ENCODE results near the gene ISLR. TPM values are rescaled to one million over a fixed set of nuclear protein-coding genes. Genes with fewer than 3 reads are reported as not detected.

ISLR gene
- total RNA-seq, 1 donor from 2014 or later: not detected

DNA sequence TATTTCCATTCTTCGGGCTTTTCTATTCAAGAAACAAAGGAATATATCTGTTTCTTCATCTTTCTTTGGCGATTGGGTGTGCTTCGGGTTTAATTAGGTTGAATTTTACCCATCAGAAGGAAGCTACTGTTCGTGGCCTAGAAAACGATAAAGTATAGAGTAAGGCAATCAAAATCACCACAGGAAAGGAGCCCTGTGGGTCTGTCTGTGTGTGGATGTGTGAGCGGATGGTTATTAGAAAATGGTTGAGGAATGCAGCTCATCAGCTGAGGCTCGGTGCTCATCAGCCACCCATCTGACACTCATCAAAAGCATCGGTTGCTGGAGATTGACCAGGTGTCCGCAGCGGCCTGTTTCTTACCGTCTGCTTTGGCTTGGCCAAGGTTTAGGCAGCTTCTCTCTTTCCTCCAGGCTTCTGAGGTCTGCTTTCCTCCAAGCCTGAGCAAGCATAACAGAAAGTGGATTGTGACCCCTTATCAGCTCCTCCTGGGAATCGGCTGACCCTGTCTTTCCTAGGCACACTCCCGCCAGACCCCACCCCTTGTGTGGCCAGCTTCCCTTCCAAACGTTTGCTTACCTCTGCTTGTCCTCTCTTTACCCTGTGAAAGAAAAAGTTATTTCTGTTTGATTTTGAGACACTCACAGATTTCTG lies 17.6 kb upstream of the ISLR start:
- no peak for DNase-seq
- Mint-ChIP-seq H3K4me1 (peaks cover 7% of the 10 kb centered on the region), H3K27me3 (peaks cover 35% of the 10 kb centered on the region)

DNA sequence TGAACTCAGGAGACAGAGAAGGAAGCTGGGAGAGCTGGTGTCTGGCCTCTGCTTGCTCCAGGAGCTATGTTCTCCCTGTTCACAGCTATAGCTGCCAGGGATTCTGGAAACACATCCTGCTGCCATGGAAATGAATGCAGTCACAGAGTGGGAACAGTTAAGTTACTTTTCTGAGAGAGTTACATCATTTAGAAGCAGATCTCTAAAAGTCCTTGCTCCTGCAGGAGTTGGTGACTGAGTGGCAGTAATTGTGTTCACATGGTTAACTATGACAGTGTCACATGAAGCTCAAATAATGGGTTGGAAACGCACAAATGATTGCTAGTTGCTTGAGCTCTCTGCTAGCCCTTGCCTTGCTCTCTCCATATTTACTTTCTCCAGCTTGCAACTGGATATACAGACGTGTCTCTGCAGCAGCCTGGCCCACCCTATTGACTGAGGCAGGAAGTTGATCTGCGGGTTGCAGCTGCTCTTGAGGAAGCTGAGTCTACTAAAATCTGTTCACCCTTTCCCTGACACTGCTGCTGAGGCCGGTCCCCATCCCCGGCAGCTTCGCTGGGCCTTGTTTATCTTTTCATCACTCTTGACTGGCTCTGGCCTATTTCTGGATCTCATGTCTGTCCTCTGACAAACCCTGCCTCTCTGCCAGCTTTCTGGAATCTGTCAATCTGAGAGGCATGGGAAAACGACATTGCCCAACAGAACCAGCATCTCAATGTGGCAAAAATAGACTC lies 16.7 kb upstream of the ISLR start:
- Mint-ChIP-seq H3K27ac (no peak overlapping the region), H3K9me3 (no peaks in the 10 kb centered on the region), H3K27me3 (peaks cover 31% of the 10 kb centered on the region), H3K4me1 (peaks cover 7% of the 10 kb centered on the region), H3K36me3 (ENCODE audit: low read depth) (no peaks in the 10 kb centered on the region), H3K4me3 (no peak overlapping the region)
- DNase-seq (no peak), ATAC-seq (ENCODE audit: low read depth) (no peak)
- TF ChIP-seq, protein P1, sequence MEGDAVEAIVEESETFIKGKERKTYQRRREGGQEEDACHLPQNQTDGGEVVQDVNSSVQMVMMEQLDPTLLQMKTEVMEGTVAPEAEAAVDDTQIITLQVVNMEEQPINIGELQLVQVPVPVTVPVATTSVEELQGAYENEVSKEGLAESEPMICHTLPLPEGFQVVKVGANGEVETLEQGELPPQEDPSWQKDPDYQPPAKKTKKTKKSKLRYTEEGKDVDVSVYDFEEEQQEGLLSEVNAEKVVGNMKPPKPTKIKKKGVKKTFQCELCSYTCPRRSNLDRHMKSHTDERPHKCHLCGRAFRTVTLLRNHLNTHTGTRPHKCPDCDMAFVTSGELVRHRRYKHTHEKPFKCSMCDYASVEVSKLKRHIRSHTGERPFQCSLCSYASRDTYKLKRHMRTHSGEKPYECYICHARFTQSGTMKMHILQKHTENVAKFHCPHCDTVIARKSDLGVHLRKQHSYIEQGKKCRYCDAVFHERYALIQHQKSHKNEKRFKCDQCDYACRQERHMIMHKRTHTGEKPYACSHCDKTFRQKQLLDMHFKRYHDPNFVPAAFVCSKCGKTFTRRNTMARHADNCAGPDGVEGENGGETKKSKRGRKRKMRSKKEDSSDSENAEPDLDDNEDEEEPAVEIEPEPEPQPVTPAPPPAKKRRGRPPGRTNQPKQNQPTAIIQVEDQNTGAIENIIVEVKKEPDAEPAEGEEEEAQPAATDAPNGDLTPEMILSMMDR (IDR thresholded peaks at IDR 0.05): no peak
- intact Hi-C loops (cut with micrococcal nuclease): no loop called here
- ChIA-PET CTCF (no interaction called here), POLR2A (no interaction called here)

More for the DNA sequence above, 17.6 kb upstream of the ISLR start:
- Mint-ChIP-seq H3K9me3 (no peaks in the 10 kb centered on the region), H3K4me3 (no peak overlapping the region), H3K27ac (no peak overlapping the region), H3K36me3 (ENCODE audit: low read depth) (no peaks in the 10 kb centered on the region)
- POLR2A ChIA-PET: no interaction called here
- TF ChIP-seq, protein P1 (IDR thresholded peaks at IDR 0.05): no peak
- CTCF ChIA-PET: no interaction called here
- intact Hi-C loops (cut with micrococcal nuclease): no loop called here
- no peak for ATAC-seq (ENCODE audit: low read depth)

DNA sequence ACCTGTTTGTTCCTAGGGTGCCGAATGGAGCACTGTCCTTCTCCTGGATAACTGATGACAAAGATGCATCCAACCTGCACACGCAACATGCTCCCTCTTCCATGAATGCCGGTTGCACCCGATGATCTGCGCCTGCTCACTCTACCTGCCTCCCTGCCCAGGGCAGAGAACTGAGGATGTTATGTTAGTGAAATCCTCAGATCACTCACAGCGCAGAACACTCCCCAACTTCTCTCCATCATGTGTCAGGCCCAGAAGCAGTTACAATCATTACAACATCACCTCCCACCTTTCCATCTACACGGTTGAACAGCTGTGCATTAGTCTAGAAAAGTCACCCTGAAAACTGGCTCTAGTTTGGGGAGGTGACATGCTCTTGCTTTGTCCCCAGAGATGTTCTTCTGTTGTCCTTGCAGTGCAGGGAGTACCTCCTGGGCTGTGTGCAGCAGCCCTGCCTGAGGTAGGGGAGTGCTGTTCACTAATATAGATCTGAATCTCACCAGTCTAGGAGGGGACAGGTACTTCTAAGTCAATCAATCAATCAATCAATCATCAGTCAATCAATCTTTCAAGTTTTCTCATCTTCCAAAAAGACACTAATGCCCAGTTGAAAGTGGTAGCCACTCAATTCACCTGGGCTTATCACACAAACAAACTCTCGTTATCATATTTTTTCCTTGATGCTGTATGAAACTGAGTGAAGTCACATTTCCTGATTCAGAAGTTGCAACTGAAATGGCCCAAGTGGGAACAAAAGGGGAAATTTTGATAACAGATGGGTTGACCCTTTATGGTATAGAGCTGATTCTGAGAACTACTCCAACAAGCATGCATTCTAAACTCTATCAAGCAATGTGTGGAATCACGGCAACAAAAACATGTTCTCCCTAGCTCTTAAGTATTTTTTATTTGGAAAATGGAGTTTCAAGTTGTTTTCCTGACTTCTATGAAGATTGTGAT lies 15.4 kb upstream of the ISLR start:
- TF ChIP-seq, protein P1 (IDR thresholded peaks at IDR 0.05): no peak
- Mint-ChIP-seq H3K36me3 (ENCODE audit: low read depth) (no peaks in the 10 kb centered on the region), H3K27ac (no peak overlapping the region), H3K4me3 (no peak overlapping the region), H3K4me1 (peaks cover 7% of the 10 kb centered on the region), H3K27me3 (peaks cover 32% of the 10 kb centered on the region), H3K9me3 (no peaks in the 10 kb centered on the region)
- ChIA-PET CTCF (no interaction called here), POLR2A (no interaction called here)
- ATAC-seq (ENCODE audit: low read depth): no peak
- intact Hi-C loops (cut with micrococcal nuclease): no loop called here
- no peak for DNase-seq

DNA sequence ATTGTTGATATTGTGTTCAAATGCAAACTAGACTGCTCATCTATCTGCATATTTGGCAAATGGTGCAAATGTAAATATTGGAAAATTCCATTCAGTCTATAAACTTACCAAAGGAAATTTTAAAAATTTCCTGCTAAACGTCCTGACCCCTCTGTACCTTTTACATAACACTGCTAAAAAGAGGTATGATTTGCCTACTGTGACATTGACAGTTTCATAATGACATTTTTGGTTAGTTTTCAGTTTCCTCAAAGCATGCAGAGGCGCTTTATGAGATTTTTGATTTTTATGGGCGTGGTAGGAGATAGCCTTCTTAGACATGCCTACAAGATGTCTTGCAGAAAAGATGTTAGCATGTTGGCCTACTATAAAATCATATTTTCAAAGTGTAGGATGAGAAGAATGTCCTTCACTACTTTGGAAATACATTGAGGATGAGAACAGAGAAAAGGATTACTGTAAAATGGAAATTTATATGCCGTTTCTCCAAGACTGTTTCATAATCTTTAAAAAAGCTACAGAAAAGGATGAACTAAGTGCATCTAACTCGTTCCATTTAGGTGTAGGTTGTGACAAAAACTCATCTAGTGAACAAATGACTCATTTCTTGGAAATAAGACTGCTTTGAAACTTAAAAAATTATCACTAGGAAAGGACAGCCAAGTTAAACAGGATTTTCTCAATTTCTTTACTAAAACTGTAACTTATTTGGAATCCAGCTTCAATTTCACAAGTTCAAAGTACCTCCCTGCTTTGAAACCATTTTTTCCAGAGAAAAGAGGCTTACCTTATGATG lies 14.5 kb upstream of the ISLR start:
- no peak for DNase-seq
- CTCF ChIA-PET: interaction anchor here (0.5 kb wide), 1 partner anchor 616 kb away, joined by 4 read pairs; no protein-coding TSS in a partner anchor
- intact Hi-C loops (cut with micrococcal nuclease): no loop called here
- Mint-ChIP-seq H3K27ac (no peak overlapping the region), H3K4me1 (peaks cover 7% of the 10 kb centered on the region), H3K36me3 (ENCODE audit: low read depth) (no peaks in the 10 kb centered on the region), H3K4me3 (no peak overlapping the region), H3K9me3 (no peaks in the 10 kb centered on the region), H3K27me3 (peaks cover 32% of the 10 kb centered on the region)
- POLR2A ChIA-PET: no interaction called here
- ATAC-seq (ENCODE audit: low read depth): no peak
- TF ChIP-seq, protein P1 (IDR thresholded peaks at IDR 0.05): no peak
